Measurements from ENCODE around the gene STX11. TPM values are rescaled to one million over a fixed set of nuclear protein-coding genes. Genes with fewer than 3 reads are reported as not detected.

Gene STX11
- 10 to 100 TPM; 52.7 to 98.0 TPM for total RNA-seq

DNA sequence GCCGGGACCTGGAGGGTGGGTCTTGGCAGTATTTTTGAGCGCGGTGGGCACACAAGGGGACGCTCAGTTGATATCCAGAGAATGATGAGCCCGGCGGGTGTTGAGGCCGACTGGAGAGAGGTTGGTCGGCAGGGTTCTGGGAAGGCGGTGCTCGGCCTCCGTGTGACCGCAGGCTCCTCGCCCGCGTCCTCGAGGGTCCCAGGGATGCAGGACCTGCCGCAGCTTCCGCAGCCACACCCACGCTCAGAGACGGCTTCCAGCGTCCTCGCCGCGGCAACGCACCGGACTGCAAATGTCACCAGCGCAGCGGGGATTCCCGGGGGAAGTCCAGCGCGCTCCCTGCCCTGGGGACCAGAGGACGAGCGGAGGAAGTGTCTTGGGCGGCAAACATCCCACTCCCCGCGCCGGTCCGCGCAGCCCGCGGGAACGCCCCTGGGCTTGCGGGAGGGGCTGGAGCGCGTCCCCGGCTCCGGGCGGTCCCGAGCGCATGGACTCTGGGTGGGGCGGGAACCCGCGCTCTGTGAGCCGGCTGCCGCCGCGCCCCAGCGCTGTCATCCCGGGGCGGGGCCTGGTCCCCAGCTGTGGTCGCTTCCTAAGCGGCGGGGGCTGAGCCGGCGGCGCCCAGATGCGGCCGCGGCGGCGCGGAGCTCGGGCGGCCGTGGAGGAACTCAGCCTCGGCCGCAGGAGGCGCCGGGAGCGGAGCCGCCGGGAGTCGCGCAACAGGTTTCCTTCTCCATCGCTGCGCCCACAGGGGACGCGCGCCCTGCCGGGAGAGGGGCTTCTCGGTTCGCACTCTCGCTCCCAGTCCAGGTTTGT is at the start of gene STX11:
Gene STX11 (plus strand): TSS at position 624 of the 816 bp plus-strand sequence. CDS start 36,111 bp downstream, outside the sequence.
- H3K4me3 Mint-ChIP-seq, result peak within 1 kb of the TSS; percentile 93
- ATAC-seq, result peak; percentile 90 to 91
- DNase-seq (ENCODE audit: low spot score), result peak; percentile 97
- no peaks in the 10 kb centered on the region for H3K27me3 Mint-ChIP-seq
- peak within 1 kb of the TSS; percentile 97 to 100 for H3K27ac Mint-ChIP-seq
- peaks cover 48 to 55% of the 10 kb centered on the region in 2 donors for H3K4me1 Mint-ChIP-seq (ENCODE audit: low read depth in 2 of 2)
- H3K36me3 Mint-ChIP-seq, result peaks cover 26% of the 10 kb centered on the region
- H3K9me3 Mint-ChIP-seq, result no peaks in the 10 kb centered on the region

GRCh38 chr6:144103026-144103563 is 47.2 kb upstream of the STX11 start:
- H3K4me3 Mint-ChIP-seq, result no peak overlapping the region
- no peak overlapping the region for H3K27ac Mint-ChIP-seq
- no peak for DNase-seq (ENCODE audit: low spot score)
- no peak for ATAC-seq
- H3K36me3 Mint-ChIP-seq, result no peaks in the 10 kb centered on the region
- H3K9me3 Mint-ChIP-seq, result no peaks in the 10 kb centered on the region
- peaks cover 12 to 13% of the 10 kb centered on the region in 2 donors for H3K4me1 Mint-ChIP-seq (ENCODE audit: low read depth in 2 of 2)
- H3K27me3 Mint-ChIP-seq, result no peaks in the 10 kb centered on the region

DNA sequence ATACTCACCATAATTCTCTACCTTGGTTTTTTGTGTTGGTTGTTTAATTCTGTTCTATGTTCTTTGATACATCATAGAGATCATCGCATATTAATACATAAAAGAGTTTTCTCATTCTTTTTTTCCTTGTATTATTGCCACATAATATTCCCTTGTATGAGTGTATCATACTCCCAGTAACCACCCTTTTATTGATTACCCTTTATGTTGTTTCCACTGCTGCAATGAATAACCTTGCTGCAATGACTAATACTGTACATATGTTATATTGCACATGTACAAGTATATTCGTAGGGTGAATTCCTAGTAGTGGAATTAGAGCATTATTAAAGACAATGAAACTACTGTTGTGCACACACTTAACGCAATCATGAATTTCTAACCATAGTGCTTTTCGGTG is 45.8 kb upstream of the STX11 start:
- DNase-seq (ENCODE audit: low spot score) (no peak), ATAC-seq (no peak)
- peaks cover 12 to 13% of the 10 kb centered on the region in 2 donors for H3K4me1 Mint-ChIP-seq (ENCODE audit: low read depth in 2 of 2)
- H3K9me3 Mint-ChIP-seq, result no peaks in the 10 kb centered on the region
- H3K36me3 Mint-ChIP-seq, result no peaks in the 10 kb centered on the region
- no peak overlapping the region for H3K4me3 Mint-ChIP-seq
- H3K27ac Mint-ChIP-seq, result no peak overlapping the region
- peaks cover 0 to 3% of the 10 kb centered on the region in 2 donors for H3K27me3 Mint-ChIP-seq

- peak overlapping the region in 1 of 2 donors; percentile 29 for H3K27ac Mint-ChIP-seq
- H3K9me3 Mint-ChIP-seq, result no peaks in the 10 kb centered on the region
- DNase-seq (ENCODE audit: low spot score) (peak; percentile 67), ATAC-seq (peak; percentile 65 to 76)
- no peak overlapping the region for H3K4me3 Mint-ChIP-seq
- no peaks in the 10 kb centered on the region for H3K36me3 Mint-ChIP-seq
- peaks cover 0 to 3% of the 10 kb centered on the region in 2 donors for H3K27me3 Mint-ChIP-seq
- H3K4me1 Mint-ChIP-seq (ENCODE audit: low read depth in 2 of 2), result peaks cover 12 to 13% of the 10 kb centered on the region in 2 donors
These were observed 45.3 kb upstream of the STX11 start for GRCh38 chr6:144104898-144105487.

DNA sequence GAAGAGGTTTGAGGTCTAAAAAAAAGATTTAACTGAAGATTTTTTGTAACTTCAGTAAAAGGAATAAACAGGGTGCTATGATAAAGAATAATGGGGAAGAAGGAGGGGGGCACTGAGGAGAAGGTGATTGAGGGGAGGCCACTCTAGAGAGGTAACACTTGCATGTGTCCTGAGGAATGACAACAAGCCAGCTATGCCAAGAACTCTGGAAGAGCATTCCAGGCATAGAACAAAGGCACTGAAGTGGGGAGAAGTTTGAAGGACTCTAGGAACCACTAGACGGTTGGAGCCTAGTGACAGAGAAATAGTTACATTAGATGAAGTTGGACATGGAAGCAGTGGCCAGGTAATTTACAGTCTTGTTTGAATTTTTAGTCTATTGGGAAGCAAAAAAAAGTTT is 44.1 kb upstream of the STX11 start:
- no peak for ATAC-seq

DNA sequence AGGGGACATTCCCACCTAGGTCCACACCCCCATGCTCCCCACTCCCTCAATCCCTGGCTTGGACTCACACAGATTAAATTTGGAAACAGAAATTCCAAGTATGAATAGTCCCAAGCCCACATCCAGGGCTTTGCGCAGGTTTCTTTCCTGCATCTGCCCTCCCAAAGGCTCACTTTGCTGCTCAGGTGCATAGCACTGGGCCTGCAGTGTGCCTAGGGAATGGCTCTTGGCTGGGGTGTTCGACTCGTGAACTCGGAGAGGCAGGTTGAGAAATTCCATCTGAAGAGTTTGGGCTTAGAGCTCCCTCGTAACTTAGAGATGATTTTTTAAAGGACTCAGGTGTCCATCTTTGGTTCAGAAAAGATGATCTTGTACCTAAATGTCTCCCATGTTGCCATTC is 40.1 kb upstream of the STX11 start:
- peaks cover 8 to 9% of the 10 kb centered on the region in 2 donors for H3K4me1 Mint-ChIP-seq (ENCODE audit: low read depth in 2 of 2)
- no peak overlapping the region for H3K27ac Mint-ChIP-seq
- H3K27me3 Mint-ChIP-seq, result peaks cover 0 to 4% of the 10 kb centered on the region in 2 donors
- no peaks in the 10 kb centered on the region for H3K9me3 Mint-ChIP-seq
- H3K4me3 Mint-ChIP-seq, result no peak overlapping the region
- ATAC-seq, result no peak
- no peak for DNase-seq (ENCODE audit: low spot score)
- no peaks in the 10 kb centered on the region for H3K36me3 Mint-ChIP-seq

More for the DNA sequence above, 44.1 kb upstream of the STX11 start:
- Mint-ChIP-seq H3K27ac (peak overlapping the region in 1 of 2 donors; percentile 58), H3K27me3 (peaks cover 0 to 3% of the 10 kb centered on the region in 2 donors), H3K4me1 (ENCODE audit: low read depth in 2 of 2) (peaks cover 12 to 13% of the 10 kb centered on the region in 2 donors), H3K9me3 (no peaks in the 10 kb centered on the region), H3K36me3 (no peaks in the 10 kb centered on the region), H3K4me3 (no peak overlapping the region)
- no peak for DNase-seq (ENCODE audit: low spot score)

DNA sequence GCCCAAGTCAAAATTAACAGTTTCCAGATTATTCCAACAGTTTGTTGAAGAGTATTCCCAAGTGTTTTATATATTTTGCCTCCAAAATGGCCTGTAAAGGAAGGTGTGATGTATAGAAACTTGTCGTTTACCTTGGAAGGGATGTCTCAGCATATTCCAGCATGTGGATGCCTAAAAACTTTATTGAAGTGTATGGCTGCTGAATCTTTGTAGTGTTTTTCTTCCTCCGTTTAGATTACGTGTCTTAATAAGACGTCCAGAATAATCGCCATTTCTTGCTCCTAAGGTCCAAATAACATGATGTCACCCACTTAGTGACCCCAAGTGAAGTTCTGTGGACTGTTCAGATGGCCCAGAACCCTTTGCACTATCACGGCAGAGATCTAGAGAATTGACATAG is 37.0 kb upstream of the STX11 start:
- H3K27me3 Mint-ChIP-seq, result peaks cover 0 to 7% of the 10 kb centered on the region in 2 donors
- DNase-seq (ENCODE audit: low spot score) (no peak), ATAC-seq (no peak)
- H3K4me1 Mint-ChIP-seq (ENCODE audit: low read depth in 2 of 2), result no peaks in the 10 kb centered on the region
- no peaks in the 10 kb centered on the region for H3K36me3 Mint-ChIP-seq
- H3K4me3 Mint-ChIP-seq, result no peak overlapping the region
- H3K9me3 Mint-ChIP-seq, result no peaks in the 10 kb centered on the region
- no peak overlapping the region for H3K27ac Mint-ChIP-seq

DNA sequence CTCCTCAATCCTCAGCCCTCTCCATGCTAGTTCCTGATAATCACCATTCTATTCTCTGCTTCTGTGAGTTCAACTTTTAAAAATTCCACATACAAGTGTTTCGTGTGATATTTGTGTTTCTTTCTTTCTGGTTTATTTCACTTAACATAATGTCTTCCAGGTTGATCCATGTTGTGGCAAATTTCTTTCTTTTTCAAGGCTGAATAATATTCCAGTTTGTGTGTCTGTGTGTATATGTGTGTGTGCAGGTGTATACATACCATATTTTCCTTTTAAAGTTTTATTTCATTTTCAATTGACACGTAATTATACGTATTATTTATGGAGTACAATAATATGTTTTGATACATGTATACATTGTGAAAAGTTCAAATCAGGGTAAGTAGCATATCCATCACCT is 35.1 kb upstream of the STX11 start:
- no peak for ATAC-seq
- DNase-seq (ENCODE audit: low spot score), result no peak
- Mint-ChIP-seq H3K27ac (no peak overlapping the region), H3K36me3 (no peaks in the 10 kb centered on the region), H3K27me3 (peaks cover 0 to 5% of the 10 kb centered on the region in 2 donors), H3K4me1 (ENCODE audit: low read depth in 2 of 2) (no peaks in the 10 kb centered on the region), H3K4me3 (no peak overlapping the region), H3K9me3 (no peaks in the 10 kb centered on the region)

- H3K9me3 Mint-ChIP-seq, result no peaks in the 10 kb centered on the region
- no peak overlapping the region for H3K27ac Mint-ChIP-seq
- no peak overlapping the region for H3K4me3 Mint-ChIP-seq
- peaks cover 0 to 5% of the 10 kb centered on the region in 2 donors for H3K27me3 Mint-ChIP-seq
- DNase-seq (ENCODE audit: low spot score) (no peak), ATAC-seq (no peak)
- H3K4me1 Mint-ChIP-seq (ENCODE audit: low read depth in 2 of 2), result peaks cover 13 to 17% of the 10 kb centered on the region in 2 donors
- no peaks in the 10 kb centered on the region for H3K36me3 Mint-ChIP-seq
These were observed 30.9 kb upstream of the STX11 start for GRCh38 chr6:144119376-144119775.

- Mint-ChIP-seq H3K36me3 (no peaks in the 10 kb centered on the region), H3K27me3 (no peaks in the 10 kb centered on the region), H3K27ac (peak overlapping the region in 1 of 2 donors; percentile 70), H3K4me1 (ENCODE audit: low read depth in 2 of 2) (peaks cover 15 to 20% of the 10 kb centered on the region in 2 donors), H3K9me3 (no peaks in the 10 kb centered on the region), H3K4me3 (no peak overlapping the region)
- no peak for ATAC-seq
- DNase-seq (ENCODE audit: low spot score), result no peak
These were observed 27.5 kb upstream of the STX11 start for GRCh38 chr6:144122861-144123260.

DNA sequence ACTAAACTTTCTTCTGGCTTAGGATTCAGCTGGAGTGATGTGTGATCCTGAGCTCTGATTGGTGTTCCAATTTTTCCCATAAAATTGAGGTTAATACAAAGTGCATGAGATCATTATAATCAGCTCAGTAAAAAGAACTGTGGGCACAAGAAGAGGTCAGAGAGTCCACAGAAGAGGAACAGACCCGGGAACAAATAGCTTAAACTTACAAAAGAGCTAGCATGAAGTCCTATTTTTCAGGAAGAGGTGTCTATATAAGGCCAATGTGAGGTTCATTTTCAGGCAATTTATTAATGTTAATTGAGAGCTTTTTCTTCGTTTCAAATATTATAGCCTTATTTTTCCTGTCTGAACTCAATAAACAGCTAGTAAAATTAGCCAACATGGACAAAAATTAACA is 26.9 kb upstream of the STX11 start:
- no peaks in the 10 kb centered on the region for H3K36me3 Mint-ChIP-seq
- ATAC-seq, result no peak
- DNase-seq (ENCODE audit: low spot score), result no peak
- H3K27me3 Mint-ChIP-seq, result peaks cover 0 to under 1% of the 10 kb centered on the region in 2 donors
- no peak overlapping the region for H3K4me3 Mint-ChIP-seq
- peaks cover 15 to 21% of the 10 kb centered on the region in 2 donors for H3K4me1 Mint-ChIP-seq (ENCODE audit: low read depth in 2 of 2)
- H3K27ac Mint-ChIP-seq, result peak overlapping the region in 1 of 2 donors; percentile 70
- no peaks in the 10 kb centered on the region for H3K9me3 Mint-ChIP-seq

DNA sequence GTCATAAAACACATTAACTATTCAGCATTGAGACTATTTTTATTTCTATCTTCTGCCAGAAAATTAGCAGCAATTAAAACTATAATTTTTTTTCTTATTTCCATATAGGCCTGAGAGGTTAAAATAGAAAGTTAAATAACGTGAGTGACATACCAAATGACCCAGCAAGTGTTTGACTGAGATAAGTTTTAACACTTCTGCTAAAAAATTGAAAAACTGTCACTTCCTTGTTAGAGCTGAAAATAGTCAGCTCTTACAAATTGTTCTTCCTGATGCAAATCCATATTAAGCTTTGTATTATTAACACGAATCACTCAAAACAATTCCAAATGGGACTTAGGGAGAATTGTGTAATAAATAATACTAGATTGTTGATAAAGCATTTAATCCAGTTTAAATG is 26.5 kb upstream of the STX11 start:
- DNase-seq (ENCODE audit: low spot score), result no peak
- no peaks in the 10 kb centered on the region for H3K36me3 Mint-ChIP-seq
- peaks cover 15 to 25% of the 10 kb centered on the region in 2 donors for H3K4me1 Mint-ChIP-seq (ENCODE audit: low read depth in 2 of 2)
- no peak overlapping the region for H3K4me3 Mint-ChIP-seq
- peak overlapping the region in 1 of 2 donors; percentile 70 for H3K27ac Mint-ChIP-seq
- peaks cover 0 to 5% of the 10 kb centered on the region in 2 donors for H3K27me3 Mint-ChIP-seq
- H3K9me3 Mint-ChIP-seq, result no peaks in the 10 kb centered on the region
- no peak for ATAC-seq

DNA sequence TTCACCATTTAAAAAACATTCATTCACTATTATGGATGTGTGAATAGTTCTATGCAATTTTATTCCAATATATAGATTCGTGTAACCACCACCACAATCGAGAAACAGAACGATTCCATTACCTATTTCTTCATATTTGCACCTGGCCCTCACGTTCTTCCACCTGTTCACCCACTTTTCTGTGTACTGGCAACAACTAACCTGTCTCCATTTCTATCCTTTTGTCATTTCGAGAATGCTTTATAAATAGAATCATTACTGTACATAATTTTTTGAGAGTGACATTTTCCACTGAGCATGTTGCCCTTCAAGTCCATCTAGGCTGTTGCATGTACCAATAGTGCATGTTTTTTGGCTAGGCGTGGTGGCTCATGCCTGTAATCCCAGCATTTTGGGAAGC is 23.2 kb upstream of the STX11 start:
- H3K27me3 Mint-ChIP-seq, result peaks cover 0 to 7% of the 10 kb centered on the region in 2 donors
- no peak overlapping the region for H3K27ac Mint-ChIP-seq
- H3K9me3 Mint-ChIP-seq, result no peaks in the 10 kb centered on the region
- peaks cover 26 to 49% of the 10 kb centered on the region in 2 donors for H3K4me1 Mint-ChIP-seq (ENCODE audit: low read depth in 2 of 2)
- ATAC-seq (no peak), DNase-seq (ENCODE audit: low spot score) (no peak)
- H3K4me3 Mint-ChIP-seq, result no peak overlapping the region
- no peaks in the 10 kb centered on the region for H3K36me3 Mint-ChIP-seq

GRCh38 chr6:144129469-144129868 is 20.8 kb upstream of the STX11 start:
- no peaks in the 10 kb centered on the region for H3K36me3 Mint-ChIP-seq
- peaks cover 4 to 7% of the 10 kb centered on the region in 2 donors for H3K27me3 Mint-ChIP-seq
- H3K4me1 Mint-ChIP-seq (ENCODE audit: low read depth in 2 of 2), result peaks cover 21 to 32% of the 10 kb centered on the region in 2 donors
- H3K27ac Mint-ChIP-seq, result peak overlapping the region in 1 of 2 donors; percentile 89
- no peak overlapping the region for H3K4me3 Mint-ChIP-seq
- no peaks in the 10 kb centered on the region for H3K9me3 Mint-ChIP-seq
- no peak for DNase-seq (ENCODE audit: low spot score)
- ATAC-seq, result no peak

Measured in natural killer cell treated with Interleukin-12 subunit alpha and Interleukin-12 subunit beta and Interleukin-15 and Interleukin-18, amount 100 ng/mL, for 72 hours (primary cell).